Panc1 (cell line): ENCODE data around the gene CCND1. TPM values are rescaled to one million over a fixed set of nuclear protein-coding genes. Genes with fewer than 3 reads are reported as not detected.

Source experiments
- ATAC-seq: fragments of 200-7000 bp; cut with Tn5 transposase; 2 replicates; pipeline ENCODE4 v1.9.1; 2020; ENCODE audit warnings: mild to moderate bottlenecking, moderate library complexity
- BruUV-seq: library from RNA; stranded (reverse); fragments of 400-500 nt; replicated peaks from 2 replicates; lab custom pipeline; 2021; lab: Mats Ljungman, UMichigan
- CTCF ChIA-PET: fragments of 300-600 bp; sonication (Branson Sonifier 250); formaldehyde crosslinking; loops from one replicate; lab custom pipeline; 2022; ENCODE audit warnings: antibody characterized with exemption; lab: Charles Lee
- POLR2A ChIA-PET: fragments of 300-600 bp; sonication (Branson Sonifier 250); formaldehyde crosslinking; loops from one replicate; lab custom pipeline; 2022; ENCODE audit warnings: antibody characterized with exemption; lab: Charles Lee
- DNase-seq: peaks from one replicate; pipeline ENCODE4 v3.0.0-alpha.2; 2010; ENCODE audit warnings: low read depth, low spot score
- H3K27ac ChIP-seq: 2 replicates; pipeline ENCODE4 v1.5.1; 2011; ENCODE audit warnings: mild to moderate bottlenecking, low read length, inconsistent platforms
- H3K27me3 ChIP-seq: fragments of 200-500 bp; sonication (Bioruptor generic); 2 replicates; pipeline ENCODE4 v1.6.0; 2014; ENCODE audit warnings: low read length, inconsistent platforms; ENCODE audit not compliant: control insufficient read depth, insufficient read depth
- H3K36me3 ChIP-seq: fragments of 200-500 bp; sonication (Bioruptor generic); 2 replicates; pipeline ENCODE4 v1.5.1; 2014; ENCODE audit warnings: inconsistent platforms, mild to moderate bottlenecking, low read length, moderate library complexity; ENCODE audit not compliant: control insufficient read depth, insufficient read depth
- H3K4me1 ChIP-seq: 2 replicates; pipeline ENCODE4 v1.5.1; 2011; ENCODE audit warnings: inconsistent platforms, mild to moderate bottlenecking, low read length, moderate library complexity; ENCODE audit not compliant: control insufficient read depth, insufficient read depth
- H3K4me3 ChIP-seq, 2 experiments: 2 replicates each; pipeline ENCODE4 v1.5.1; 2011 to 2012; ENCODE audit warnings: low read depth in 2 of 2, low read length in 2 of 2, mild to moderate bottlenecking in 2 of 2, inconsistent platforms in 1 of 2, moderate library complexity in 1 of 2
- H3K9me3 ChIP-seq: fragments of 200-500 bp; sonication (Bioruptor generic); 2 replicates; pipeline ENCODE4 v1.5.1; 2014; ENCODE audit warnings: low read depth, mild to moderate bottlenecking, inconsistent platforms, low read length, moderate library complexity; ENCODE audit not compliant: control insufficient read depth, insufficient read depth
- CTCF ChIP-seq: fragments of 450-650 bp; IDR thresholded peaks from 2 replicates; pipeline ENCODE4 v1.5.1; 2017; ENCODE audit warnings: mild to moderate bottlenecking
- POLR2AphosphoS5 ChIP-seq: IDR thresholded peaks from 2 replicates; pipeline ENCODE4 v1.6.1; 2012; ENCODE audit warnings: mild to moderate bottlenecking, low read depth, low read length, moderate library complexity
- REST ChIP-seq, 2 experiments: IDR thresholded peaks; 2 replicates each; pipeline ENCODE4 v1.6.1; 2011 to 2012; ENCODE audit warnings: low read depth in 2 of 2, control low read depth in 1 of 2, low read length in 1 of 2, mild to moderate bottlenecking in 1 of 2, moderate library complexity in 1 of 2; ENCODE audit not compliant: insufficient read depth in 1 of 2
- SIN3A ChIP-seq: IDR thresholded peaks from 2 replicates; pipeline ENCODE4 v1.6.1; 2012; ENCODE audit warnings: low read depth, mild to moderate bottlenecking, low read length, moderate library complexity, borderline replicate concordance; ENCODE audit not compliant: insufficient read depth
- TCF7L2 ChIP-seq: IDR thresholded peaks from 2 replicates; pipeline ENCODE4 v1.6.1; 2011; ENCODE audit warnings: mild to moderate bottlenecking, low read depth, low read length, inconsistent platforms
- in situ Hi-C: cut with HindIII; loops from 2 replicates; pipeline ENCODE4 v1.10.0; 2016; ENCODE audit warnings: low sequenced_read_pairs, low pct_unique_long_range_greater_than_20kb
- intact Hi-C: fragments of 100-400 bp; cut with micrococcal nuclease; formaldehyde crosslinking; loops from one replicate; pipeline ENCODE4 v1.10.0; 2022; ENCODE audit not compliant: unreplicated experiment
- total RNA-seq: library from RNA; stranded (reverse); gene quantifications from one replicate; pipeline ENCODE4 v1.2.1, GENCODE V29; 2021; ENCODE audit not compliant: unreplicated experiment

CCND1 gene
- total RNA-seq, 1 experiment from 2014 or later, result 259 TPM

GRCh38 chr11:69615545-69616278, 25.2 kb upstream of the CCND1 start:
- no peaks in the 10 kb centered on the region for H3K36me3 ChIP-seq
- H3K4me3 ChIP-seq, result no peak overlapping the region
- no peak for DNase-seq
- BruUV-seq, result no TSS peak
- H3K4me1 ChIP-seq, result no peaks in the 10 kb centered on the region
- ChIA-PET CTCF (no interaction called here), POLR2A (no interaction called here)
- no peaks in the 10 kb centered on the region for H3K9me3 ChIP-seq
- in situ Hi-C loops, result no loop called here
- no peak overlapping the region for H3K27ac ChIP-seq
- intact Hi-C loops, result no loop called here
- ATAC-seq, result peak; percentile 50; the same call in 1 of the 2 replicates
- TF ChIP-seq CTCF (no peak), REST (IDR thresholded peaks at IDR 0.05; ENCODE audit: insufficient read depth in 1 of 2, low read depth in 2 of 2, low read length in 1 of 2) (no peak), SIN3A (no peak), TCF7L2 (no peak), POLR2AphosphoS5 (no peak)
- no peaks in the 10 kb centered on the region for H3K27me3 ChIP-seq

GRCh38 chr11:69617220-69617619, 23.7 kb upstream of the CCND1 start:
- Histone ChIP-seq H3K4me3 (no peak overlapping the region), H3K27me3 (no peaks in the 10 kb centered on the region), H3K36me3 (no peaks in the 10 kb centered on the region), H3K27ac (no peak overlapping the region), H3K4me1 (no peaks in the 10 kb centered on the region), H3K9me3 (no peaks in the 10 kb centered on the region)
- intact Hi-C loops, result no loop called here
- no TSS peak for BruUV-seq
- no peak for ATAC-seq
- ChIA-PET CTCF (no interaction called here), POLR2A (no interaction called here)
- no peak for TF ChIP-seq TCF7L2
- no peak for DNase-seq
- in situ Hi-C loops, result no loop called here

- ATAC-seq (no peak), DNase-seq (no peak)
- intact Hi-C loops, result no loop called here
- TF ChIP-seq TCF7L2 (no peak), POLR2AphosphoS5 (no peak), CTCF (no peak), SIN3A (no peak), REST (IDR thresholded peaks at IDR 0.05; ENCODE audit: insufficient read depth in 1 of 2, low read depth in 2 of 2, low read length in 1 of 2) (no peak)
- ChIA-PET POLR2A (no interaction called here), CTCF (no interaction called here)
- H3K36me3 ChIP-seq, result no peaks in the 10 kb centered on the region
- H3K27me3 ChIP-seq, result no peaks in the 10 kb centered on the region
- H3K4me3 ChIP-seq, result no peak overlapping the region
- no peaks in the 10 kb centered on the region for H3K9me3 ChIP-seq
- BruUV-seq, result no TSS peak
- no peaks in the 10 kb centered on the region for H3K4me1 ChIP-seq
- H3K27ac ChIP-seq, result no peak overlapping the region
- in situ Hi-C loops, result no loop called here
Measured at GRCh38 chr11:69617682-69618081, 23.3 kb upstream of the CCND1 start.
